ENCODE results near the gene ASTN2. TPM values are rescaled to one million over a fixed set of nuclear protein-coding genes. Genes with fewer than 3 reads are reported as not detected.

Gene ASTN2
- 2.3 TPM for total RNA-seq

GRCh38 chr9:117414906-117415331, at the start of gene ASTN2:
Gene ASTN2, minus strand, starts transcription at chr9:117415057. Its CDS starts 119 bp downstream, at chr9:117414938.
- no peaks in the 10 kb centered on the region for H3K9me3 ChIP-seq
- TF ChIP-seq CTCF (IDR thresholded peaks at IDR 0.05), result no peak
- H3K4me3 ChIP-seq, result peak within 1 kb of the TSS; percentile 62 to 64
- DNase-seq (ENCODE audit: low spot score in 2 of 2), result no peak
- H3K4me1 ChIP-seq, result peaks cover 0 to 10% of the 10 kb centered on the region in 2 donors
- intact Hi-C loops (cut with DNase I), result loop anchor here (10.0 kb wide), 1 partner anchor 170 kb away; no protein-coding TSS in a partner anchor
- no peaks in the 10 kb centered on the region for H3K27me3 ChIP-seq
- no peaks in the 10 kb centered on the region for H3K36me3 ChIP-seq
- no peak within 1 kb of the TSS for H3K27ac ChIP-seq

GRCh38 chr9:117462861-117463260, 48.0 kb upstream of the ASTN2 start:
- Histone ChIP-seq H3K36me3 (no peaks in the 10 kb centered on the region), H3K27me3 (no peaks in the 10 kb centered on the region), H3K4me3 (no peak overlapping the region), H3K9me3 (no peaks in the 10 kb centered on the region), H3K4me1 (no peaks in the 10 kb centered on the region), H3K27ac (no peak overlapping the region)
- intact Hi-C loops (cut with DNase I), result no loop called here
- DNase-seq (ENCODE audit: low spot score in 2 of 2), result no peak
- TF ChIP-seq CTCF (IDR thresholded peaks at IDR 0.05), result no peak

- Histone ChIP-seq H3K36me3 (no peaks in the 10 kb centered on the region), H3K27me3 (no peaks in the 10 kb centered on the region), H3K4me3 (no peak overlapping the region), H3K4me1 (no peaks in the 10 kb centered on the region), H3K27ac (no peak overlapping the region), H3K9me3 (no peaks in the 10 kb centered on the region)
- intact Hi-C loops (cut with DNase I), result no loop called here
- DNase-seq (ENCODE audit: low spot score in 2 of 2), result no peak
- TF ChIP-seq CTCF (IDR thresholded peaks at IDR 0.05), result no peak
Observed at GRCh38 chr9:117461386-117461785, 46.5 kb upstream of the ASTN2 start.

- Histone ChIP-seq H3K27ac (no peak overlapping the region), H3K27me3 (no peaks in the 10 kb centered on the region), H3K4me1 (no peaks in the 10 kb centered on the region), H3K4me3 (no peak overlapping the region), H3K36me3 (no peaks in the 10 kb centered on the region), H3K9me3 (no peaks in the 10 kb centered on the region)
- intact Hi-C loops (cut with DNase I), result no loop called here
- TF ChIP-seq CTCF (IDR thresholded peaks at IDR 0.05), result no peak
- no peak for DNase-seq (ENCODE audit: low spot score in 2 of 2)
Observed at GRCh38 chr9:117460743-117461142, 45.9 kb upstream of the ASTN2 start.

GRCh38 chr9:117459913-117460312, 45.1 kb upstream of the ASTN2 start:
- no peak for TF ChIP-seq CTCF (IDR thresholded peaks at IDR 0.05)

GRCh38 chr9:117458066-117458465, 43.2 kb upstream of the ASTN2 start:
- H3K36me3 ChIP-seq, result no peaks in the 10 kb centered on the region
- H3K4me3 ChIP-seq, result no peak overlapping the region
- H3K27me3 ChIP-seq, result no peaks in the 10 kb centered on the region
- H3K9me3 ChIP-seq, result no peaks in the 10 kb centered on the region
- intact Hi-C loops (cut with DNase I), result no loop called here
- H3K27ac ChIP-seq, result no peak overlapping the region
- no peak for DNase-seq (ENCODE audit: low spot score in 2 of 2)
- TF ChIP-seq CTCF (IDR thresholded peaks at IDR 0.05), result no peak
- no peaks in the 10 kb centered on the region for H3K4me1 ChIP-seq

More at GRCh38 chr9:117459913-117460312, 45.1 kb upstream of the ASTN2 start:
- H3K36me3 ChIP-seq, result no peaks in the 10 kb centered on the region
- no peak for DNase-seq (ENCODE audit: low spot score in 2 of 2)
- H3K27ac ChIP-seq, result no peak overlapping the region
- intact Hi-C loops (cut with DNase I), result no loop called here
- H3K4me3 ChIP-seq, result no peak overlapping the region
- H3K9me3 ChIP-seq, result no peaks in the 10 kb centered on the region
- H3K27me3 ChIP-seq, result no peaks in the 10 kb centered on the region
- no peaks in the 10 kb centered on the region for H3K4me1 ChIP-seq

Measured in ascending aorta (tissue), 2 donors.